Forelimb muscle (tissue), 1 donor: ENCODE measurements around the gene TP53I11. TPM values are rescaled to one million over a fixed set of nuclear protein-coding genes. Genes with fewer than 3 reads are reported as not detected.

Experiments
- DNase-seq: peaks from one replicate; pipeline ENCODE4 v3.0.0-alpha.2; 2013; ENCODE audit warnings: low read depth
- polyA plus RNA-seq: library from polyadenylated mRNA; unstranded; fragments of 120-200 nt; gene quantifications from one replicate; pipeline ENCODE4 v1.2.1, GENCODE V29; 2013; ENCODE audit not compliant: insufficient read length

The TP53I11 gene
- polyA plus RNA-seq, 1 donor, result 40.4 TPM

DNA sequence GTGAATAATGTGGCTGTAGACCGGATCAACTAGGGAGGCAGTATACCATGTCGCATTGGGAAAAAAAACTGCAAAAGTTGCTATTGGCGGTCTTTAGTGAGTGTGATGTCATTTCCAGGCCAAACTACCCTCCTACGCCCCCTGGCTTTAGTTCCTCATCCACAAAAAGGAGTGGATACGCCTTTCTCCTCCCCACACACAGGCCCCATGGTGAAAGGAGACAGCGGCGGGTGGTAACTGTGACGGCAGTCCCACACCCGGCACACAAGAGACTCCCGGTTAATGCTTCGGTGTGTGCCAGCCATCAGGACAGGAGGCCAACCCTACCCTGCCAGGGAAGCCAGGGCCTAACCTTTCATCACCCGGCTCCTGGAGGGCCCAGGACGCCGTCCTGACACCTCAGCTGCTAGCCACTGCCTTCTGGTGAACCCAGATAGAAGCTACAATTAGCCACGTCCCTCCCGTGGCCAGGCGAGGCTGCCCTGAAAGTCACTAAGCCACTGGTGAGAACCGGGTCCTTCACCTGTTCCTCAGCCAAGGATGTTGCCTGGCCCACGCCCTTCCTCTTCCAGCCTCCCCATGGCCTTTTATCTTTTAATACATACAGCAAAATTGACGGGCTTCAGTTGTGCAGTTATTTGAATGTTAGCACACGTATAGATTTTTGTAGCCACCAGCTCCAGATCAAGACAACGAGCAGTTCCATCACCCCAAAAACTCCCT, 10.8 kb downstream of the TP53I11 start:
- DNase-seq, result no peak

DNA sequence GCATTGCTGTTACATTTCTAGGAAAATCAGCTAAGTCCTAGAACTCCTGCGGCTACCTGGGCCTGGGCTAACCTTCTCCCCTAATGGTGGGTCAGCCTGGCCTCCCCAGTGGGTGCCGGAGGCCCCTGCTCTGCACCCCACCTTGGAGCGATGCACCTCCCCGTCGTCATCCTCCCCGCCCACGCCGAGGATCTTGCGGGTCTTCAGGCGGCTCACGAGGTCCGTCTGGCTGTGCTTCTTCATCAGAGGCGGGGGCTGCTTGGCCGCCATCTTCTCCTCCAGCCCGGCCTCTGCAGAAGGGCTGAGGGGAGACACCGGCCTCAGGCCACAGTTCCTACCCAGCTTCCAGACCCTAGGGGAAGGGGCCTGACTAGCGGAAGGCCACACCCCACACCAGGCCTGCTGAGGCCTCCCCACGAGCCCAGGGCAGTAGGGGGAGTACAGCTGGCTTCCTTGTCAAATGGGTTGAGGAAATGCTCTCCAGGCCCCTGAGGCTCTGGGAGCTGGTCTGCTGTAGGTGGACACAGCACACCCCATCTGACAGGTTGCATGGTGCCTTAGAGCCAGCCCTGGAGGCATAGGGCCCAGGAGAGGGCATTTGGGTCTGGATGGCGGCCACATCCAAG, 12.5 kb downstream of the TP53I11 start:
- no peak for DNase-seq

DNA sequence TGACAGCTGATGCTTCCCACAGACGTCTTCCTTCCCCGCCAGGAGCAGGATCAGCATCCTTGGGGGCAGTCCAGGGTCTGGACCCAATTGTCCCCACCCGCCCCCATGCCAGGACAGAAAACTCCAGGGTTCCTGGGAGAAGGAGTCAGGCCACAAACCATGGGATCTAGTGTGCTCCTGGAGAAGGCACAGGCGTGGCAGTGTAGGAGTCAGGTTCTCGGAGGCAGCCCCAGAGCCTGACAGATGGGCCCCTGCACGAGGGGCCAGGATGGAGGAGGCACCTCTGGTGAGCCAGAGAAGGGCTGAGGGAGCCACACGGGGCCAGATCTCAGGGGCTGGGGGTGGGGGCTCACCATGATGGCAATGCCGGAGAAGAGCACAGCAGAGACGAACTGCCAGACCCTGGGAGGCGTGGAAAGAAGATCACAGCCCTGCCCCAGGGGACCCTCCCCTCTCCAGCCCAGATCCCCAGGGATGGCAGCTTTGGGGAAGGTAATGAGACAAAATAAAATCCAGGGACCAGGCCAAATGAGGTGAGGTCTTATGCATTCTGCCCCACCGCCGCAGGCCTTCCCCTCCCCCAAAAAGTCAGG, 13.6 kb downstream of the TP53I11 start:
- no peak for DNase-seq

DNA sequence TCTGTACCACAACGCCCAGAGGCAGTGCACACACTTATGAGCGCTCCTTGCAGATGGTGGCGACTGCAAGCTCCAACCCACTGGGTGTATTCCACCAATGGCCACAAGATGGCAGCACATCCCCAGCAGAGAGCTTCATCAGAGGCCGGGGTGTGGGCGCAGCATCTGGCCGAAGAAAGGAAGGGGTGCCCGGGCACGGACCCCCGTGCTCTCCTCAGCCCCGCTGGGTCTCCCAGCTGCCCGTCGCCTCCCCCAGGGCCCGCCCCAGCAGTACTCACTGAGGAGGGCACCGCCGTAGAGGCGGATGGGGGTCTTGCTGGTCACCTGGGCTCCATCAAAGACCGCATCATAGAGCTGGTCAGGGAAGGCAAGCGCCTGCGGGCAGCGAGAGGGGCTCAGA, 14.2 kb downstream of the TP53I11 start:
- peak; percentile 62 for DNase-seq

DNA sequence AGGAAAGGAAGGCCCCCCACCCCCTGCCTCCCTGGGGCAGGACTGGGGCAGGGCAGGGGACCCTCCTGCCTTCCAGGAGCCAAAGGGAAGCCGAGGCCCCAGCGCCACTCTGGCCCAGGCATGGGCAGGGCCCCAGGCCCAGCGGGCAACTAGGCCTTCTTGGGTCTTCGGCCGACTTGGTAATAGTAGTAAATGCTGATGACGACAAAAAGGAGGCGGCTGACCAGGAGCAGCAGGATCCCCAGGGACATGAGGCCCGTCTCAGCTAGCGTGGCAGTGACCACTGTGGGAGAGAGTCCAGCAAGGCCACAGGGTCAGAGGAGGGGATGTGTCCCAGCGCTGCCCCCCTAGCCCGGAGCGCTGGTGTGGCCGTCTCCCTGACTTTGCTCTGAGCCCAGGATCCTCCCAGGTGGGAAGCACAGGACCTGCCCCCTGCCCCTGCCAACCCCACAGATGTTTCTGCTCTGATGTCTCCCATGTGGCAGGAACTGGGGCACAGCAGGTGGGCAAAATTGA, 15.9 kb downstream of the TP53I11 start:
- DNase-seq, result no peak

DNA sequence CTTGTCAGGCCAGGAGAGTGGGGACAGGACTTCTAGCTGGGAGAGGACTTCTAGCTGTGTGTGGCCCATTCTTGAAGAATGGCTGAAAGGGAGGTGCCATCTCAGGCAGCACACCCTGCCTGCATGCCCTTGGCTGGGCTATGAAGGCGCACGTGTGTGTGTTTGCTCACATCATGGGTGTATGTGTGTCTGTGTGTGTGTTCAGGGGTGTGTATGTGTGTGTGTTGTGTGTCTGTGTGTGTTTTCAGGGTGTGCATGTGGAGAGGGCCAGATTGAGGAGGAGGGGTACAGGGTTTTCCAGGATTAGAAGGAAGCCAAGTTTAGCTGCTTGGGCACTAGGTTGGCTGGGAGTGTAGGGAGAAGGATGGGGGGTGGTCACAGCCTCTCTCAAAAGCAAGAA, 16.6 kb downstream of the TP53I11 start:
- no peak for DNase-seq

DNA sequence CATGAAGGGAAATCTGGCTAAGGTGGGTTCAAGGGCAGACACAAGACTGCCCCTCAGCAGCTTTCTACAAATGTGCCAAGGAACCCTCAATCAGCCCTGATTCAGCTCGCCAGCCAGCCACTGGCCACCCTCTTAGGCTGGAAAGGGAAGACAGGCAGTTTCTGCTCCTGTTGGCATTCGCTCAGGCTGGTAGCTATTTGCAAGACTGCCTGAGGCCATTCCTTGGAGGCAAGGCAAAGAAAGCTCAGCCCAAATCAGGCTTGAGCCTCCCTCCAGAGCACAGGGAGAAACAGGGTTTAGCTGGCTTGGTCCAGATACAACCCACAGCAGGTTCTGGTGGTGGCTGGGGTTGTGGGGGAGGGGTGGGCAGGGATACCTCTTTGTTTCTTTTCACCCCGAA, 19.2 kb downstream of the TP53I11 start:
- DNase-seq, result no peak

DNA sequence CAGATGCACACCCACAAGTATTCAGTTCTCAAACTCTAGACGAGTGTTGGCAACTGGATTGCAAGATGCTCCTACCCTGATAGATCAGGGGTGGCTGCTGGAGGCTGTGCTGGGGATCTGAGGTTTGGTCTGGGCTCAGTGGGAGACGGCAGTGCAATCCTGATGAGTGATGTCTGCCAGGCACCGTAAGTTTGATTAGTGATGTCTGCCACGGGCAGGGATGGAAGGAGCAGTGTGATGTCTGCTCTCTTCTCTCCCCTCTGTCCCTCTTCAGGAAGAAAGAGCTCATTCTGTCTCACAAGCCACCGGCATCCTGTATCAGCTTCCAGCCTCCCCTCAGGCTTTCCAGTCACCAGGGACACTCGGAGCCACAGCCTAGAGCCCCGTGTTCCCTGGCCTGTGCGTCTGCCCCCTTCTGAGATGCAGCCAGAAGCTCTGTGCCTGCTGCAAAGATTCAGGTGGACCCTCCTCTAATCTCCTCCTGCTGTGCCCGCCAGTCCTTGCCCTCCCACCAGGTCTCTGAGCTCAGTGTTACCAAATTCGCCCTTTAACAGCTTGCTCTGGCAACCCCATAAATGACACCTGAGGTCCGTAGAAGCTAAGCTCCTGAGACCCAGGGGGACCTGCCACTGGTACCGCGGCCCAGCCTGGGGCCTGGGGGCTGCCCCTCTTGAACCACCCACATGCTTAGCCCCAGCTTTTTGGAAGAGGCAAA, 19.9 kb downstream of the TP53I11 start:
- no peak for DNase-seq

DNA sequence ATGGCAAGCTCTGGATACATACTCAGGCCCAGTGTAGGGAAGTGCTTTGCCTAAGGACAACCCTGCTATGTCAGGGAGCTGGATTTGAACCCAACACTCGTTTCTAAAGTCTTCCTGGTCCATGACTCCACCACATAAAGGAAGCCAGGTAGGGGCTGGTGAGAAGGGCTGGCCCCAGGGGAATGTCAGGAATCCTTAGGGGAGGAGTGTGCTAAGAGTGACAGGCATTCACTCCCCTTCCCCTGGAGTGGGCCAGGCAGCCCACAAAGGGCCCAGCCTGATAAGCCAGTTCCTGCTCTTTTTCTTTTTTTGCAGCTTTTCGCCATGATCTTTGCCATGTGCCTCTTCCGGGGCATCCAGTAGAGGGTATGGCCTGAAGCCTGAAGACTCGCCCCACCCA, 21.9 kb downstream of the TP53I11 start:
- DNase-seq, result no peak

DNA sequence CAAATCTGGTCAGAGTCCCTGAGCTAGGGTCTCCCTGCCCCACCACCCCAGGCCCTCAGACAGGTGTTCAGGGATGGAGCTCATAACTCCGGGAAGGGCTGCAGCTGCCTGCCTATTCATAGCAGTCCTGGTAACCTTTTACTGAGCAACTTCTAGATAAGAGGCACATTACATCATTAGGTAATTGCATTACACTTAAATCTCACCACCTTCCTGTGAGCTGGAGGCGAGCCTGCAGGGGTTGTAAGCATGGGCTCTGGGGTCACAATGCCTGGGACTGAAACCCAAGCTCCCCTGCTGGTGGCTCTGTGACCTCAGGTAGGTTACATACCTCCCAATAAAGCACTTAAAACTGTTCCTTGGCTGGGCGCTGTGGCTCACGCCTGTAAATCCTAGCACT, 22.5 kb downstream of the TP53I11 start:
- no peak for DNase-seq

DNA sequence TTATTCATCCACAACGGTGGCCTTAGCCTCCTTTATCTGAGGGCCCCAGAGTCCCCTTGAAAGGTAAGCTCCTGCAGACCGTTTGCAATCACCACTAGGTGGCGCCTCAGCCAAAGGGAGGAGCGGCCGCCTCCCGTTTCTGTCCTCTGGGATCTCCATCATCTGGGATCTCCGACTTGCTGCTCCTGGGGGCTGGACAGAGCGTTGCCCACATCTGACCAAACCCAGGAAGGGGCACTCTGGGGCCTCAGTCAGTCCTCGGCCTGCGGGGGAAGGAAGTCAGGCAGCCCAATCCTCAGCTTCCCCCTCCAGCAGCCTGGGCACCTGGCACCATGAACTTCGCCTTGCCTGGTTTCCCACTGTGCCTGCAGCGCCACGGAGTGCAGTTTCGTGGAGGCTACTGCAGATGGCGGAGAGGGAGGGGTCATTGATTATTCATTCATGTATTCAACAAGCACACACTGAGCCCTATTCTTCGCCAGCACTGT, 23.5 kb downstream of the TP53I11 start:
- no peak for DNase-seq

DNA sequence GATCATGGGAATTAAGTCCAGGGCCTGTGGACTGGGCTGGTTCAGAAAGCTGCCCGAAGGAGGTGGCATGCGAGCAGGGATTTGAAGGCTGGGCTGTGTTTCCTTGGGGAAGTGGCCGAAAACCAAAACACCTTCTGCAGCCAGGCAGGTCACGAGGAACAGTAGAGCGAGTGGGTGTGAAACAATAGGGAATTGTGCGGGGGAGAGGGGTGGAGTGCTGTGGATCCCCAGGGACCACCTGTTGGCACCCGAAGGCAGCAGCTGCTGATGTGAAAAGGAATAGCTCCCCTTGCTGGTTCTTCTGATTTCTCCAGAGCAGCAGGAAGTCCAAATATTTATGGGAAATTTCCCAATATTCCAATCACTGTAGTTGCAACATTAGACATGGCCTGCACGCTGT, 24.6 kb downstream of the TP53I11 start:
- DNase-seq, result no peak

DNA sequence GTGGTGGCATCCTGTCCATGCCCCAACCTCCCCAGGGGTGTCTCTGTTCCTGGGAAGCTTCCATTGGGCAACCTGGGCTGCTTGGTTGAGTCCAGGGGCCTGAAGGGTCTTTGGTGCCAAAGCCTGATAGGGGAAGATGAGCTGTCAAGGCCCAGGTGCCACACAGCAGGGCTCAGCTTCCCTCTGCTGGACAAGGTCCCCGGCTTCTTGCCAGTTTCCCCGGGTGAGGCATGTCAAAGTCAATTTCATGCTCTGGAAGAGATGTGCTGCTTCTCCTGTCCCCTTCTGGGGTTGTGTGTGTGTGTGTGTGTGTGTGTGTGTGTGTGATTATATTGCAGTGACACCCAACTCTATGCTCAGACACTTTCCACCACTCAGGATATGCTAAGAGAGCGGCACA, 26.9 kb downstream of the TP53I11 start:
- no peak for DNase-seq

DNA sequence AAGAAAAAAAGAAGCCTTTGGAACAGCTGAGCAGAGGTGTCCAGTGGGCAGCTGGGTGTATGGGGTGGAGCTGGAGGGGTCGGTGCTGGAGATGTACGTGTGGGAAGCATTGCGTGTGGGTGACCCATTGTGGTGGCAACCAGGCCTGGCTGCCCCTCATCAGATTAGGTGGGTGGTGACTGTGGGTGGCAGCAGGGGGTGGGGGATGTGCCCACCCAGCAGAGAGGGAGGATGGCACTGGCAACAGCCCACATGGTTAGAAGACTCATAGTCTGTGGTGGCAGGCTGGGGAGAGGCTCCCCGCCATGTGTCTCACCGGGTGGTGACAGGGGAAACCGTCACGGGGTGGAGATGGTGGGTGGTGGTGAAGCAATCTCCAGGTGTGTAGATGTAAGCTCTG, 27.6 kb downstream of the TP53I11 start:
- DNase-seq, result no peak

DNA sequence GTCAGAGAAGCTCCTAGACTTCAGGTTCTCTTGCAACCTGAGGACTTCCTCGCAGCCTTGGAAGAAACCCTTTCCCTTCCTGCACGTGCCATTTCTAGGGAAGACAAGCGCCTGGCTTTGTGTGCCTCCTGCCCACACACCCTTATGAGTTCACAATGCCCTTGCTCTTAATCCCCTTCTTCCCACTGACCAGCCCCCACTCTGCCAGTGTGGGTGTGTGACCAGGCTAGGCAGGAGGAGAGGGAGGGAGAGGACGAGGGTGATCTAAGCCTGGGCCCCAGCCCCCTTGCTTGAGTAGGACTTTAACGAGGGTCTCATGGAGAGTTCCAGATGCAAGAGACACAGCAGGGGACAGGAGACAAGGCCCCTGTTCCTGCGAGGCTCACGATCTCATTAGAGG, 30.2 kb downstream of the TP53I11 start:
- no peak for DNase-seq

DNA sequence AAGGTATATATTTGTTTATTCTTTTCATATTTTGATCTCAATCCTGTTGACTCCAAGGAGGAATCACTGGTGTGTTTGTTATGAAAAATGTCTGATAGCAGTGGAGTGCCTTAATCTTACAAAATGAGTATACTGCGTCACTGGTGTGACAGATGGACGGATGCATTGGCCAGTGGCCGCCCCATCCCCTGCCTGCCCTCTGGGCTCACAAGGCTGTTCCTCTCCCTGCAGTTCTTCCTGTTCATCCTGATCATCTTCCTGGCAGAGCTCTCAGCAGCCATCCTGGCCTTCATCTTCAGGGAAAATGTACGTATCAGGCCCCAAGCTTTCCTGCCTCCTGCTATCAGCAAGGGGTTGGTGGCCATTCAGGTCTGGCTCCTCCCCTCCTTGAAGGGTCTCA, 32.9 kb downstream of the TP53I11 start:
- DNase-seq, result no peak

DNA sequence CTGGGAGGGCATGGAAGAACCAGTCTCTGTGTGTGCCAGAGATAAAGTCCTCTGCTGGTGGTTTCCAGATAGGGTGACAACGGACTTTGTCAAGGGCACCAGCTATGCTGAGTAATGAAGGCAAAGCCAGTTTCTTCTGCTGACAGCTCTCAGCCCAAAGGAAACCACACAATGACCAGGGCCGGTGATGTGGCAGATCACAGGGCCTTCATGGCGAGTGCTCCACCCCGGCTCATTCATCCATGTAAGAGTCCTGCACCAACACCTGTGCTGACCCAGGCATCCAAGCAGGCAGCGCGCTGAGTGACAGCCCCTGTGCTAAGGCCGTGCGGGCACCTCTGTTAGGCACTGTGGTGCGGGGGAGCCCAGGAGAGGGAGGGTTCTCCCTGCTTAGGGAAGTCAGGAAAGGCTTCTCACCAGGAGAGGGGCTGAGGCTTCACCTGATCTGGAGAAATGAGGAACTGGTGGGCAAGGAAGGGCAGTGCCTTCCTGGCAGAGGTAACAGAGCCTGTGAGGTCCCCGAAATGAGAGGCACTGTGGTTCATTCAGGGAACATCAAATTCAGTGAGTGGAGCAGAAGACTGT, 33.8 kb downstream of the TP53I11 start:
- no peak for DNase-seq

DNA sequence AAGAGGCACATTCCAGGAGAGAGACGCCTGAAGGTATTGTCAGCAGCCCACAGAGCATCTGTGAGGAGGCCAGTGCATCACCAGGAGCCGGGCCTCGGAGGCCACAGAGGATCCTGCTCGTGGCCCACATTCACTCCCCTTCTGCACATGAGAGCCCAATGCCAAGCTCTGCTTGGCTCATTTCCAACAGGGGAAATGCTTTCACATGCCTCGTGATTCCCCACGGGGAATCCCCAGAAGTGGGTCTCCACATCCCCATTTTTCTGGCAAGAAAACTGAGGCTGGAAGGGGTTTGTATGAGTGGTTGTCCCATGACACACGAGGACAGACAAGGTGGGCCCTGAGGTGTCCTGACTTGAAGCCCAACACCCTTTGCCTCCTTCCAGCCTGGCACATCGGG, 34.4 kb downstream of the TP53I11 start:
- no peak for DNase-seq

DNA sequence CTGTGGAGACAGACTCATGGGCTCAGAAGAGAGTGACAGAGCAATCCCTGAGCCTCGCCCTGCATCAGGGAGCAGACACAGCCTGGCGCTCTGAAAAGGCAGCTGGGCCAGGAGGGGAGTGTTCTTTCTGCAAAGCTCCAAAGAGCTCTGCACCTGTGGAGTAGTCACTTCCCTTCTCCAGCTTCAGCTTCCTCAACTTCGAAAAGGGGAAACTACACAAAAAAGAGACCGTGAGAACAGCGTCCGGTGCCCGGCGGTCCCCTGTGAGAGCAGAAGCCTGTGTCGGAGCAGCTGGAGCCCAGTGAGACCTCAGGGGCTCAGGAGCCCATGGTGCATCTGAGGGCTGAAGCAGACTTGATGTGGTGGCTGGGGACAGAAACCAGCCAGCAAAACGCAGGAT, 35.1 kb downstream of the TP53I11 start:
- no peak for DNase-seq

DNA sequence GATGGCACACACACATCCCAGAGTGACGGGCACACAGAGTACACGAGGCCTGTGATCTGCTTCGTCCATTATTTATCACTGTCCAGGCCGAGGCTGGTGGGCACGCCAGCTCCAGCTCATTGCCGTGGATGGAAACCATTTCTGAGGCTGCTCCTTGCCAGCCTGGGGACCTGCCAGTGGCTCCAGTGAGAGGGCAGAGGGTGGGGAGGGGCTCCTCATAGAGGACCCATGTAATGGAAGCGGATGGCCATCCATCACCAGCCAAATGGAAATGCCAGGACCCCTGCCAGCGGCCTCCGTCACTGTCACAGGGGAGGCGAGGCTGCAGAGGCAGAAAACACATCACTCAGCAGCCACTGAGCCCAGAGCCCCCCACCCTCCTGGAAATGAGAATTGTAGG, 35.7 kb downstream of the TP53I11 start:
- DNase-seq, result no peak

DNA sequence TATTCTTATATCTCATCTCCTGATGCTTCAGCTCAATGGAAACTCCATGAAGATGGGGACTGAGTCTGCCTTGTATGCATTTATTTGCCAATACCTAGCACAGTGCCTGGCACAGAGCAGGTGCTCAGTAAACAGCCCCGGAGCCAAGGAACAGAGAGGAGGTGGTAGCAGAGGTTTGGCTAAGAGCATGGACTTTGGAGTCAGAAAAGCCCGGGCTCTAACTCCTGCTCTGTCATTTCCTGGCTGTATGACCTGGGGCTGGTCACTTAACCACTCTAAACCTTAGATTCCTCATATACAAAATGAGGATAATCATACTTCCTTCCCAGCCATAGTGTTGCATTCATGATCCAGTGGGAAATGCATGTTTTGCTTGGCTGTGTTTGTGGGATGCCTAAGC, 36.6 kb downstream of the TP53I11 start:
- no peak for DNase-seq

DNA sequence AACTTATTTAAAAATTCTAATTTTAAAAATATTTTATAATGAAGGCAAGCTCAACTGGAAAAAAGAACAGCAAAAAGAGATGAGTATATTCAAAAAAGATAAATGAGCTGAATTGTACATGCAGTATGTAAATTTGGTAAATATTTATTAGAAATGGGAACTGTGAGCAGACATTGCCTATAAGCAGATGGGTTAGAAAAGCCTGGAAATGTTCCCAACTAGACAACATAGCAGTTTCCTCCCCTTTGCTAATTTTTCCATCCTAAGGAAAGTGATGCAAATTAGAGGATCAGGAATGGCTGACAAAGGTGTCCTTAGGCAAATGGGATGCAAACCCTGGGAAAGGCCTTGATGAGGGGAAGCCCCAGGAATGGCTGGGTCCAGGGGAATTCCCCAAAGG, 37.2 kb downstream of the TP53I11 start:
- DNase-seq, result no peak
